Measurements from ENCODE around the gene MACROD2. TPM values are rescaled to one million over a fixed set of nuclear protein-coding genes. Genes with fewer than 3 reads are reported as not detected.

Gene MACROD2
- total and polyA plus RNA-seq, 11 donors: 0.54 to 5.4 (median 2.4) TPM

DNA sequence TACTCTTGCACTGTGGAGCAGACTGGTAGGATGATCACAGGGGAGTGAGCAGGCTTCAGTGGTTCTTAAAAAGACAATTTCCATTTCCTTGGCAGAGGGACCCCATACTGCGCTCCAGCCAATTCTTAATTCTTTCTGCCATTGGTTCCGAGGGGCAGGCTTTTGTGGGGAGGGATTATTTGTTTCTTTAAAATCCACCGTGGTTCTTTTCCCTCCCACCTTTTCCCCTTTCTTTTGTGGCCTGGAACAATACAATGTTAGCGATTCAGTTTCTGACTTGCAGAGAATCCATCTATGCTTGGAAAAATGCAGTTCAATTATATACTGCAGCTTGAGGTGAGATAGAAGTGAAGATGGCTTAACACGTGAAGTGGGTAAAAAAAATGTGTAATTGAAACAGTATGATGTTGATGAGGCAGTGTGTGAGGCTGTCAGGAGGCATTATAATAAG is 721.1 kb downstream of the MACROD2 start:
- ATAC-seq: no peak
- TF ChIP-seq POLR2A (IDR thresholded peaks at IDR 0.05): no peak
- no peak for TF ChIP-seq CTCF (IDR thresholded peaks at IDR 0.05)
- intact Hi-C loops (cut with DNase I): no loop called here

GRCh38 chr20:14717134-14717999 is 722.1 kb downstream of the MACROD2 start:
- 46 to 64% (median 60%) methylated on average over 6 of the region's 6 CpGs for WGBS, 4 donors
- ATAC-seq (no peak), DNase-seq (no peak)
- H3K36me3 ChIP-seq: no peaks in the 10 kb centered on the region
- no peaks in the 10 kb centered on the region for H3K9me3 ChIP-seq
- intact Hi-C loops (cut with DNase I): no loop called here
- H3K27me3 ChIP-seq: no peaks in the 10 kb centered on the region
- no peak overlapping the region for H3K4me3 ChIP-seq
- no peaks in the 10 kb centered on the region for H3K4me1 ChIP-seq
- TF ChIP-seq CTCF (IDR thresholded peaks at IDR 0.05) (no peak), POLR2A (IDR thresholded peaks at IDR 0.05) (no peak)
- H3K27ac ChIP-seq: no peak overlapping the region

More for the DNA sequence above, 721.1 kb downstream of the MACROD2 start:
- no peak overlapping the region for H3K4me3 ChIP-seq
- no peaks in the 10 kb centered on the region for H3K9me3 ChIP-seq
- H3K36me3 ChIP-seq: no peaks in the 10 kb centered on the region
- no peak overlapping the region for H3K27ac ChIP-seq
- H3K27me3 ChIP-seq: no peaks in the 10 kb centered on the region
- no peaks in the 10 kb centered on the region for H3K4me1 ChIP-seq
- WGBS, 4 donors: 53 to 67% (median 62%) methylated on average over 5 of the region's 5 CpGs
- DNase-seq: no peak

DNA sequence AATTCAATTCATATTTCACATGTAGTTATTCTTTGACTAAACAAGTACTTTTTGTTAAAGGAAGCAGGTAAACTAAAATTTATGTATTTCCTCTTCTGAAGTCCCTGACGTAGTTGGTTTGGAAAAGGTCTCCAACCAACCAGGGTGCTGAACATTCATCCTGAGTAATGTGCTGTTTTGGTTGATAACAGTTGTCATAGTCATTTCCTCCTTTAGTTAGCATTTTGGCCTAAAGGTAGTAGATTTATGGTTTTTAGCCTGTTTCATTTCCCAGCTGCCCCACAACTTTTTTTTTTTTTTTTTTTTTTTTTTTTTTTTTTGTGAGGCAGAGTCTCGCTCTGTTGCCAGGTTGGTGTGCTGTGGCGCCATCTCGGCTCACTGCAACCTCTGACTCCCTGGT is 724.9 kb downstream of the MACROD2 start:
- Histone ChIP-seq H3K4me1 (no peaks in the 10 kb centered on the region), H3K9me3 (no peaks in the 10 kb centered on the region), H3K36me3 (no peaks in the 10 kb centered on the region), H3K4me3 (no peak overlapping the region), H3K27ac (no peak overlapping the region), H3K27me3 (no peaks in the 10 kb centered on the region)
- intact Hi-C loops (cut with DNase I): no loop called here
- 74 to 77% (median 75%) methylated on average over 4 of the region's 4 CpGs for WGBS, 4 donors
- DNase-seq (no peak), ATAC-seq (no peak)
- TF ChIP-seq CTCF (IDR thresholded peaks at IDR 0.05): no peak
- TF ChIP-seq POLR2A (IDR thresholded peaks at IDR 0.05): no peak

GRCh38 chr20:14721926-14722452 is 726.7 kb downstream of the MACROD2 start:
- no peak for ATAC-seq
- TF ChIP-seq CTCF (IDR thresholded peaks at IDR 0.05): no peak
- TF ChIP-seq POLR2A (IDR thresholded peaks at IDR 0.05): no peak
- intact Hi-C loops (cut with DNase I): no loop called here

More at GRCh38 chr20:14721926-14722452, 726.7 kb downstream of the MACROD2 start:
- H3K36me3 ChIP-seq: no peaks in the 10 kb centered on the region
- H3K4me1 ChIP-seq: no peaks in the 10 kb centered on the region
- WGBS, 4 donors: 79 to 94% (median 87%) methylated on average over 1 of the region's 1 CpG
- H3K27me3 ChIP-seq: no peaks in the 10 kb centered on the region
- H3K9me3 ChIP-seq: no peaks in the 10 kb centered on the region
- no peak for DNase-seq
- no peak overlapping the region for H3K27ac ChIP-seq
- no peak overlapping the region for H3K4me3 ChIP-seq
